ENCODE results near the gene ATP5ME. TPM values are rescaled to one million over a fixed set of nuclear protein-coding genes. Genes with fewer than 3 reads are reported as not detected.

Gene ATP5ME
- total RNA-seq, 1 experiment from 2014 or later = 330 TPM

DNA sequence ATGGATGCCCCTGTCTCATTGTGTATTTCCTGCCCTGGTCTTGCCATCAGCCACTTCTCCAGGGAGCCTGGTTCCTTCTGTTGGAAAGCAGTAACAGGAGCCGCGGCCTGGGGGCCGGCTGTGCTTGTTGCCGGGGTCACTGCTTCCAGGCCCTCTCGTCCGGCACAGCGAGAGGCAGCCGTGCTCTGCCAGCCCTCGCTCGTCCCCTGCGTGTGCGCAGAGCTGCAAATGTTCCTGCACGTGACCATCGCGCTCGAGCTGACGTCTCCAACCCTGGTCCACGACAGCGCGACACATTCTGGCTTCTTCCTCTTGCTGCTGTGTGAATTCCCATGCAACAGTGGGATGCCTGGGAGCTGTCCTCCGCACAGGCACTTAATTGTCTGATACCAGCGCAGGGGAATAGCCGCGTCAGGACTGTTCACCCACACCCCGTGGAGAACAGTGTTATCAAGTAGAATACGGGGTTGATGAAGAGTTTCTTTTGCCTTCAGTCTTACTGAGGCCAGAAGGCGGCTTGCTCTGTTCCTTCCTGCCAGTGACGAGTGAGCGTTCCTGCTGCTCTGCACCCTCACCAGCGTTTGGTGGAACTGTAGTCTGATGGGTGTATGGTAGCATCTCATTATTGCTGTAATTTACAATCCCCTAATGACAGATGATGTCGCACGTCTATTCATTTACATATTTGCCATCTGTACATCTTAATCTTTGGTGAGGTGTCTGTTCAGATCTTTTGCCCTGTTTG is 36.4 kb downstream of the ATP5ME start:
- no peak overlapping the region for H2AFZ ChIP-seq (ENCODE audit: low read depth, low read length, poor library complexity, severe bottlenecking)
- H3K27ac ChIP-seq (ENCODE audit: low read depth, low read length) = no peak overlapping the region
- ChIA-PET RAD21 (ENCODE audit: low non-redundant PET in 1 of 2, low total read pairs in 2 of 2, uncharacterized antibody in 2 of 2, unreplicated experiment in 2 of 2) (no interaction called here), CTCF (no interaction called here), POLR2A (no interaction called here)
- no peaks in the 10 kb centered on the region for H3K4me1 ChIP-seq (ENCODE audit: control insufficient read depth in 1 of 2, insufficient read depth in 2 of 2, low read length in 2 of 2)
- H3K36me3 ChIP-seq (ENCODE audit: control insufficient read depth in 1 of 2, insufficient read depth in 2 of 2, low read length in 2 of 2) = no peaks in the 10 kb centered on the region
- H3K4me3 ChIP-seq (replicated peaks in 1 of 2; ENCODE audit: low read depth in 1 of 2, low read length in 2 of 2) = no peak overlapping the region
- H3K79me2 ChIP-seq (ENCODE audit: insufficient read depth, low read length) = no peaks in the 10 kb centered on the region
- H3K9me3 ChIP-seq (ENCODE audit: control insufficient read depth in 1 of 2, insufficient read depth in 1 of 2, low read depth in 1 of 2, low read length in 2 of 2) = no peaks in the 10 kb centered on the region
- ATAC-seq = no peak
- H3K9me2 ChIP-seq (ENCODE audit: insufficient read depth) = no peaks in the 10 kb centered on the region
- no peaks in the 10 kb centered on the region for H3K27me3 ChIP-seq (ENCODE audit: insufficient read depth, low read length)
- no peak overlapping the region for H3K9ac ChIP-seq (ENCODE audit: low read length)
- H4K20me1 ChIP-seq (ENCODE audit: insufficient read depth) = no peaks in the 10 kb centered on the region
- TF ChIP-seq POLR2A (IDR thresholded peaks at IDR 0.05; ENCODE audit: borderline replicate concordance, extremely low read depth, insufficient read depth, insufficient read length) (no peak), SP1 (IDR thresholded peaks at IDR 0.05; ENCODE audit: low read depth) (no peak), POLR2AphosphoS5 (IDR thresholded peaks at IDR 0.05; ENCODE audit: low read depth, low read length) (no peak), ELF1 (IDR thresholded peaks at IDR 0.05; ENCODE audit: borderline replicate concordance, low read depth) (no peak), TCF7L2 (IDR thresholded peaks at IDR 0.05; ENCODE audit: borderline replicate concordance, extremely low read depth, insufficient read depth, insufficient read length) (no peak), EZH2 (IDR thresholded peaks at IDR 0.05) (no peak), YY1 (IDR thresholded peaks at IDR 0.05; ENCODE audit: extremely low read depth, insufficient replicate concordance, low read depth, low read length) (no peak), ZNF274 (IDR thresholded peaks at IDR 0.05; ENCODE audit: low read depth, low read length) (no peak), CEBPB (IDR thresholded peaks at IDR 0.05; ENCODE audit: low read depth) (no peak), ZFX (IDR thresholded peaks at IDR 0.05) (no peak)
- TF ChIP-seq, protein P1, sequence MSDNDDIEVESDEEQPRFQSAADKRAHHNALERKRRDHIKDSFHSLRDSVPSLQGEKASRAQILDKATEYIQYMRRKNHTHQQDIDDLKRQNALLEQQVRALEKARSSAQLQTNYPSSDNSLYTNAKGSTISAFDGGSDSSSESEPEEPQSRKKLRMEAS (IDR thresholded peaks at IDR 0.05) = no peak
- TF ChIP-seq, protein P2, sequence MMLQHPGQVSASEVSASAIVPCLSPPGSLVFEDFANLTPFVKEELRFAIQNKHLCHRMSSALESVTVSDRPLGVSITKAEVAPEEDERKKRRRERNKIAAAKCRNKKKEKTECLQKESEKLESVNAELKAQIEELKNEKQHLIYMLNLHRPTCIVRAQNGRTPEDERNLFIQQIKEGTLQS (IDR thresholded peaks at IDR 0.05) = no peak
- TF ChIP-seq, protein P3, sequence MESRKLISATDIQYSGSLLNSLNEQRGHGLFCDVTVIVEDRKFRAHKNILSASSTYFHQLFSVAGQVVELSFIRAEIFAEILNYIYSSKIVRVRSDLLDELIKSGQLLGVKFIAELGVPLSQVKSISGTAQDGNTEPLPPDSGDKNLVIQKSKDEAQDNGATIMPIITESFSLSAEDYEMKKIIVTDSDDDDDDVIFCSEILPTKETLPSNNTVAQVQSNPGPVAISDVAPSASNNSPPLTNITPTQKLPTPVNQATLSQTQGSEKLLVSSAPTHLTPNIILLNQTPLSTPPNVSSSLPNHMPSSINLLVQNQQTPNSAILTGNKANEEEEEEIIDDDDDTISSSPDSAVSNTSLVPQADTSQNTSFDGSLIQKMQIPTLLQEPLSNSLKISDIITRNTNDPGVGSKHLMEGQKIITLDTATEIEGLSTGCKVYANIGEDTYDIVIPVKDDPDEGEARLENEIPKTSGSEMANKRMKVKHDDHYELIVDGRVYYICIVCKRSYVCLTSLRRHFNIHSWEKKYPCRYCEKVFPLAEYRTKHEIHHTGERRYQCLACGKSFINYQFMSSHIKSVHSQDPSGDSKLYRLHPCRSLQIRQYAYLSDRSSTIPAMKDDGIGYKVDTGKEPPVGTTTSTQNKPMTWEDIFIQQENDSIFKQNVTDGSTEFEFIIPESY (IDR thresholded peaks at IDR 0.05; ENCODE audit: extremely low read depth, insufficient replicate concordance, low read length) = no peak
- TF ChIP-seq, protein P4, sequence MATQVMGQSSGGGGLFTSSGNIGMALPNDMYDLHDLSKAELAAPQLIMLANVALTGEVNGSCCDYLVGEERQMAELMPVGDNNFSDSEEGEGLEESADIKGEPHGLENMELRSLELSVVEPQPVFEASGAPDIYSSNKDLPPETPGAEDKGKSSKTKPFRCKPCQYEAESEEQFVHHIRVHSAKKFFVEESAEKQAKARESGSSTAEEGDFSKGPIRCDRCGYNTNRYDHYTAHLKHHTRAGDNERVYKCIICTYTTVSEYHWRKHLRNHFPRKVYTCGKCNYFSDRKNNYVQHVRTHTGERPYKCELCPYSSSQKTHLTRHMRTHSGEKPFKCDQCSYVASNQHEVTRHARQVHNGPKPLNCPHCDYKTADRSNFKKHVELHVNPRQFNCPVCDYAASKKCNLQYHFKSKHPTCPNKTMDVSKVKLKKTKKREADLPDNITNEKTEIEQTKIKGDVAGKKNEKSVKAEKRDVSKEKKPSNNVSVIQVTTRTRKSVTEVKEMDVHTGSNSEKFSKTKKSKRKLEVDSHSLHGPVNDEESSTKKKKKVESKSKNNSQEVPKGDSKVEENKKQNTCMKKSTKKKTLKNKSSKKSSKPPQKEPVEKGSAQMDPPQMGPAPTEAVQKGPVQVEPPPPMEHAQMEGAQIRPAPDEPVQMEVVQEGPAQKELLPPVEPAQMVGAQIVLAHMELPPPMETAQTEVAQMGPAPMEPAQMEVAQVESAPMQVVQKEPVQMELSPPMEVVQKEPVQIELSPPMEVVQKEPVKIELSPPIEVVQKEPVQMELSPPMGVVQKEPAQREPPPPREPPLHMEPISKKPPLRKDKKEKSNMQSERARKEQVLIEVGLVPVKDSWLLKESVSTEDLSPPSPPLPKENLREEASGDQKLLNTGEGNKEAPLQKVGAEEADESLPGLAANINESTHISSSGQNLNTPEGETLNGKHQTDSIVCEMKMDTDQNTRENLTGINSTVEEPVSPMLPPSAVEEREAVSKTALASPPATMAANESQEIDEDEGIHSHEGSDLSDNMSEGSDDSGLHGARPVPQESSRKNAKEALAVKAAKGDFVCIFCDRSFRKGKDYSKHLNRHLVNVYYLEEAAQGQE (IDR thresholded peaks at IDR 0.05; ENCODE audit: low read depth) = no peak
- BruUV-seq (replicated peaks) = no TSS peak
- no peak overlapping the region for H3K4me2 ChIP-seq (ENCODE audit: low read length)
- intact Hi-C loops (cut with micrococcal nuclease) = no loop called here
- no peak for DNase-seq (ENCODE audit: low read depth, low spot score)
